ENCODE data around the gene FAF1.

- TF ChIP-seq CTCF (IDR thresholded peaks at IDR 0.05), result no peak
- TF ChIP-seq EP300 (IDR thresholded peaks at IDR 0.05), result no peak
- no peak for TF ChIP-seq POLR2AphosphoS5 (IDR thresholded peaks at IDR 0.05)
- TF ChIP-seq POLR2A (IDR thresholded peaks at IDR 0.05; ENCODE audit: low read depth), result no peak
Measured at GRCh38 chr1:50975436-50975835, 15.4 kb upstream of the FAF1 start.

Data from esophagus muscularis mucosa (tissue), 4 donors.